Stimulated activated naive CD8-positive, alpha-beta T cell treated with anti-CD3 and anti-CD28 coated beads, Interleukin-15, amount 100 ng/mL, for 72 hours (primary cell): ENCODE data around the gene THPO.

ENCODE experiments used
- ATAC-seq: fragments of 150-1000 bp; cut with Tn5 transposase; 2 replicates; pipeline ENCODE4 v1.10.0; 2021; ENCODE audit warnings: mild to moderate bottlenecking, moderate library complexity
- DNase-seq, 2 donors: peaks; one replicate each; pipeline ENCODE4 v3.0.0; 2021 to 2022
- H3K27ac Mint-ChIP-seq, 2 donors: one replicate each; pipeline ENCODE4 v1.8.0; 2022; ENCODE audit warnings: mild to moderate bottlenecking in 2 of 2, mixed read lengths in 2 of 2, moderate library complexity in 2 of 2
- H3K27me3 Mint-ChIP-seq: one replicate; pipeline ENCODE4 v1.8.0; 2022; ENCODE audit warnings: mixed read lengths
- H3K4me1 Mint-ChIP-seq: one replicate; pipeline ENCODE4 v1.8.0; 2022; ENCODE audit warnings: mild to moderate bottlenecking, mixed read lengths
- H3K4me3 Mint-ChIP-seq, 2 donors: one replicate each; pipeline ENCODE4 v1.8.0; 2022; ENCODE audit warnings: mild to moderate bottlenecking in 2 of 2, mixed read lengths in 2 of 2, moderate library complexity in 1 of 2
- H3K9me3 Mint-ChIP-seq, 2 donors: one replicate each; pipeline ENCODE4 v1.8.0; 2022; ENCODE audit warnings: mixed read lengths in 2 of 2

THPO gene

GRCh38 chr3:184388936-184389230 is 10.9 kb upstream of the THPO start:
- no peak for DNase-seq
- Mint-ChIP-seq H3K4me3 (no peak overlapping the region), H3K4me1 (no peaks in the 10 kb centered on the region), H3K27ac (no peak overlapping the region), H3K27me3 (peaks cover 39% of the 10 kb centered on the region), H3K9me3 (no peaks in the 10 kb centered on the region)
- no peak for ATAC-seq

GRCh38 chr3:184388164-184388935 is 10.3 kb upstream of the THPO start:
- H3K9me3 Mint-ChIP-seq, result no peaks in the 10 kb centered on the region
- no peaks in the 10 kb centered on the region for H3K4me1 Mint-ChIP-seq
- peak; percentile 15 for ATAC-seq
- H3K4me3 Mint-ChIP-seq, result no peak overlapping the region
- DNase-seq, result no peak
- H3K27me3 Mint-ChIP-seq, result peaks cover 40% of the 10 kb centered on the region
- H3K27ac Mint-ChIP-seq, result no peak overlapping the region

- H3K4me1 Mint-ChIP-seq, result no peaks in the 10 kb centered on the region
- ATAC-seq, result no peak
- no peak for DNase-seq
- no peak overlapping the region for H3K4me3 Mint-ChIP-seq
- H3K27me3 Mint-ChIP-seq, result peaks cover 51% of the 10 kb centered on the region
- H3K9me3 Mint-ChIP-seq, result no peaks in the 10 kb centered on the region
- H3K27ac Mint-ChIP-seq, result no peak overlapping the region
Measured at GRCh38 chr3:184387174-184387714, 9.2 kb upstream of the THPO start.

GRCh38 chr3:184386047-184386806 is 8.2 kb upstream of the THPO start:
- DNase-seq (no peak), ATAC-seq (no peak)
- no peak overlapping the region for H3K27ac Mint-ChIP-seq
- H3K4me1 Mint-ChIP-seq, result peaks cover 7% of the 10 kb centered on the region
- H3K9me3 Mint-ChIP-seq, result no peaks in the 10 kb centered on the region
- peaks cover 52% of the 10 kb centered on the region for H3K27me3 Mint-ChIP-seq
- H3K4me3 Mint-ChIP-seq, result no peak overlapping the region

- no peak for ATAC-seq
- peaks cover 12% of the 10 kb centered on the region for H3K4me1 Mint-ChIP-seq
- H3K4me3 Mint-ChIP-seq, result no peak overlapping the region
- H3K27me3 Mint-ChIP-seq, result peaks cover 50% of the 10 kb centered on the region
- DNase-seq, result no peak
- no peak overlapping the region for H3K27ac Mint-ChIP-seq
- H3K9me3 Mint-ChIP-seq, result no peaks in the 10 kb centered on the region
Measured at GRCh38 chr3:184384856-184385422, 6.9 kb upstream of the THPO start.

GRCh38 chr3:184384342-184384741 is 6.3 kb upstream of the THPO start:
- H3K4me3 Mint-ChIP-seq, result no peak overlapping the region
- H3K27ac Mint-ChIP-seq, result no peak overlapping the region
- ATAC-seq (no peak), DNase-seq (no peak)
- H3K4me1 Mint-ChIP-seq, result peaks cover 12% of the 10 kb centered on the region
- H3K9me3 Mint-ChIP-seq, result no peaks in the 10 kb centered on the region
- H3K27me3 Mint-ChIP-seq, result peaks cover 50% of the 10 kb centered on the region

- Mint-ChIP-seq H3K9me3 (no peaks in the 10 kb centered on the region), H3K27me3 (peaks cover 53% of the 10 kb centered on the region), H3K27ac (no peak overlapping the region), H3K4me3 (no peak overlapping the region), H3K4me1 (peaks cover 12% of the 10 kb centered on the region)
- ATAC-seq (no peak), DNase-seq (no peak)
Measured at GRCh38 chr3:184383033-184383740, 5.2 kb upstream of the THPO start.

GRCh38 chr3:184382326-184383032 is 4.5 kb upstream of the THPO start:
- DNase-seq, result no peak
- no peak overlapping the region for H3K27ac Mint-ChIP-seq
- H3K27me3 Mint-ChIP-seq, result peaks cover 60% of the 10 kb centered on the region
- H3K4me1 Mint-ChIP-seq, result peaks cover 12% of the 10 kb centered on the region
- ATAC-seq, result no peak
- no peak overlapping the region for H3K4me3 Mint-ChIP-seq
- H3K9me3 Mint-ChIP-seq, result no peaks in the 10 kb centered on the region

- DNase-seq (no peak), ATAC-seq (peak; percentile 15)
- Mint-ChIP-seq H3K9me3 (no peaks in the 10 kb centered on the region), H3K27ac (no peak overlapping the region), H3K4me3 (peak overlapping the region; percentile 3 to 57), H3K4me1 (peaks cover 12% of the 10 kb centered on the region), H3K27me3 (peaks cover 66% of the 10 kb centered on the region)
Measured at GRCh38 chr3:184381261-184382224, 3.5 kb upstream of the THPO start.

GRCh38 chr3:184380627-184381260 is 2.7 kb upstream of the THPO start:
- ATAC-seq (peak; percentile 57), DNase-seq (no peak)
- Mint-ChIP-seq H3K9me3 (no peaks in the 10 kb centered on the region), H3K27me3 (peaks cover 74% of the 10 kb centered on the region), H3K27ac (no peak overlapping the region), H3K4me1 (peaks cover 12% of the 10 kb centered on the region), H3K4me3 (peak overlapping the region; percentile 57 to 60)

- Mint-ChIP-seq H3K9me3 (no peaks in the 10 kb centered on the region), H3K4me3 (no peak overlapping the region), H3K4me1 (peaks cover 12% of the 10 kb centered on the region), H3K27me3 (peaks cover 79% of the 10 kb centered on the region), H3K27ac (no peak overlapping the region)
- ATAC-seq (peak; percentile 54), DNase-seq (no peak)
Measured at GRCh38 chr3:184380185-184380626, 2.2 kb upstream of the THPO start.

GRCh38 chr3:184379358-184380184 is 1.6 kb upstream of the THPO start, which contains the start of gene CHRD:
Gene CHRD (plus strand): TSS chr3:184380054. CDS start chr3:184380319, 265 bp downstream.
- Mint-ChIP-seq H3K27ac (no peak within 1 kb of the TSS), H3K4me3 (peak within 1 kb of the TSS; percentile 65 to 72), H3K9me3 (no peaks in the 10 kb centered on the region), H3K4me1 (peaks cover 12% of the 10 kb centered on the region), H3K27me3 (peaks cover 73% of the 10 kb centered on the region)
- ATAC-seq (no peak), DNase-seq (no peak)
